AML-193 (cell line): ENCODE data around the gene ARL15.

Source experiments
- DNase-seq, 2 experiments: peaks; one replicate each; lab custom pipeline; 2025; lab: John Stamatoyannopoulos, UW

Gene ARL15

DNA sequence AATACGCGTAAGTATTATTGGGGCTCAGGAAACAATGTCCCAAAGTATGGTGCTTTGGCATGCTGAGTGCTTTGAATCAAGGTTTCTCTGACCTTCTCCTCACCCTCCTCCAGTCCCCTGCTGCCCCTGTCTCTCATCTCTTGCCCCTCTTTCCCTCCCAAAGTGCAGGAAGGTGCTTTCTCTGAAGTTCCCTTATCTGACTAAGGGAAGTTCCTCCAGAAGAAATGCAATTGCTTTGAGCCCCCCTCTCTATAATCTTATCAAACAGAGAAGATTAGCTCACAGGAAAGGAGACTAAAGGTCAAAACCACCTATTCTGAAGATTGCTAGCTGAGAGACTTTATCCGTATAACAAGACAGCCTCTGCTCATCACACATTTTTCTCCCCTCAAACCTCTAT is 288.1 kb downstream of the ARL15 start:
- DNase-seq, result no peak

DNA sequence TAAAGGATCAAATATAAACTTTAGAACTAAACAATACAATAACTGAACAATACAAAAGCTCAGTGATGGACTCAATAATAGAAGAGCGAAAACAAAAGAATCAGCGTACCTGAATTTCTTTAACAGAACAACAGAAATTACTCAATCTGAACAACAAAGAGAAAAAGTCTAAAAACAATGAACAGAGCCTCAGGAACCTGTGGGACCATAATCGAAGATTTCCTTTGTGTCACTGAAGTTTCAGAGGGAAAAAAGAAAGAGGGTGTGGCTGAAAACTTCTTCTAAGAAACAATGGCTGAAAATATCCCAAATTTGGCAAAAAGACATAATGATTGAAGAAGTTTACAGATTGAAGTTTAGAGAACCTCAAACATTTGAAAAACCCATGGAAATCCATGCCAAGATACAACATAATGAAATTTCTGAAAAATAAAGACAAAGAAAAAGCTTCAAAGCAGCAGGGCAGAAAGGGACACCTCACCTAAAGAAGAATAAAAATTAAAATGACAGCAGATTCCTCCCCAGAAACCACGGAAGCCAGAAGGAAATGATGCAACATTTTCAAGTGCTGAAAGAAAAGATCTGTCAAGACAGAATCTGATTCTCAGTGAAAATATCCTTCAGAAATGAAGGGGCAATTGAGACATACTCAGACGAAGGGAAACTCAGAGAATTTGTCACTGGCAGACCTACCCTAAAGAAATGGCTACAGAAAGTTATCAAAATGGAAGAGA is 288.8 kb downstream of the ARL15 start:
- peak; percentile 55 to 80 for DNase-seq

DNA sequence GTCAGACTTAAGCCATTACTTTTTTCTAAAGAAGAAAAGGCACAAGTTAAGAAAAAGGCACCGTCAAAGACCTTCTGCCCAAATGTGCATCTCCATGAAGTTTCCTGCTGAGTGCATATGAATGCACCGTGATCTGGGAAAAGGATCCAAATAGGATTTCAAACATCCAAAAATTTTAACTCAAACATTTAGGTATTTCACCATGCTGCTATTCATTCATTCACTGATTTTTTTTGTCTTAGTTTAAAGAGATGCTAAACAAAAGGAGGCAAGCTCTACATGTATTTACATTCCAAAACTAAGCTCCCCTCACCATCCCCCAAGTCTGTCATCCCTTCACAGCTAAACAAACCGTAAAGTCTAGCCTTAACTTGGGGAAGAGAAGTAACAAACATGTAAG is 291.9 kb downstream of the ARL15 start:
- no peak for DNase-seq

DNA sequence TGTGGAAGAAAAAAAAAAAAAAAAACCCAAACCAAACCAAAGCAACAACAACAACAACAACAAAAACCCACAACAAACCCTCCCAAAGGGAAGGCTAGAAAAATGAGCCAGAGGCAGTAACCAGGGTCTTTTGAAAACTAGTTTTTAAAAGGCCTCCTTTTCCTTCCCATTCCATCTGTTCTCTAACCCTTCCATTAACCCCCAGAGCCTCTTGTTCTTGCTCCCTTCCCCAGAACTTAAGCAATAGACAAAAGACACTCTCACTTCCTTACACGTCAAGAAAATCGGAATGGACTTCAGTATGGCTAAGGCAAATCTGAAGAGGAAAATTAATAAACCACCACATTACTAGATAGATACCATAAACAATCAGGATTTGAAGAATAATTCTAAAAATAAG is 292.8 kb downstream of the ARL15 start:
- no peak for DNase-seq

DNA sequence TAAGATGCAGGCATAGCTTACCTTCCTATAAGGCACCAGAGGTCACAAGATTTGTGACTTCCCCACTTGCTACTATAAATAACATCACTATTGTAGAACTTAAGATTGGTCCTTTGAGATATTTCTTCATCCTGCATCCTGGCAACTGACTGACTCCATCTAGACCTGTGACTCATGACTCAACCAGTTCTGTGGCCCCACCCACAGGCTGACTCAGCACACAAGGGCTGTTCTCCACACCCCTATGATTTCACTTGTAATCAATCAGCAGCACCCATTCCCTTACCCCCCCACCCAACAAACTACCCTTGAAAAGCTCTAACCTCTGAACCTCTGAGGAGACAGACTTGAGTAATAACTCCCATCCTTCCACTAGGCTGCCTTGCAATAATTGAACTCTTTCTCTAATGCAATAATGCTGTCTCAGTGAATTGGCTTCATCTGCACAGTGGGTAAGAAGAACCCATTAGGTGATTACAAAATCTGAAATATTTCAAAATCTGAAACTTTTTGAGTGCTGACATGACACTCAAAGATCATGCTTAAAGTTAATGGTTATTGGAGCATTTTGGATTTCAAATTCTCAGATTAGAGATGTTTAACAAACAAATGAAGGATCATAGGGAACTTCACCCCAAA is 296.7 kb downstream of the ARL15 start:
- DNase-seq, result peak; percentile 26 to 33

DNA sequence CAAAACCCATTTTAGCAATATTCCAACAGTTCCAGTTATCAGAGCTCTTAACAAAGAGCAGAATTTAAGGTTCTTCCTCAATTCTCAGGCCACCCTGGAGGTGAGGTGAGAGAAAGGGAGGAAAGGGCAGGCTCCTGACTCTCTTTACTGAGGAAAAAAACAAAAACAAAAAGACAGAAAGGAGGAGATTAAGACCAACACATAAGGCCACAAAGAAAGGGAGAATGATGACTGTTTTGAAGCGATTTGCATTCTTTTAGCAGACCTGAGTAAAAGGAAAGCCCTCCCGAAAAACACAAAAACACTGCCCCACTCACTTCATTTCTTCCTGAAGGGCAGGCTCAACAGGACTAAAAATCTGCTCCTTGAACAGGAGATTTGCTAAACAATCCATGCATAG is 300.5 kb downstream of the ARL15 start:
- no peak for DNase-seq

DNA sequence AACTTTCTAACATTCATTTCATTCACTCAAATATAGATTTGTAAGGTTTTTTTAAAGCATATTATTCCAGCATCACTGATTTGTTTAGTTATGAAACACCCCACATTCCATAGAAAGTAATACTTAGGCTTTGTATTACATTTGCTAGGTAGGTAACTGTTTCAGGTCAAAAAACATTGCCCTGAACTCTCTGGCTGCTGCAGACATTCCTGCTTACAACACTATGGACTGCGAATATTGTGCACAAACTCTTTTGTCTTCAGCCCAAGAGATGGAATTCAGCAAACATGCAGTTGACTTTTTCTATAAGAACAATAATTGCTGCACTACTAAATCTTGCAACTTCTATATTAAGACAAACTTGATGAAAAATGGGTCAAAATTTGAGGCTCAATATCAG is 301.0 kb downstream of the ARL15 start:
- no peak for DNase-seq

DNA sequence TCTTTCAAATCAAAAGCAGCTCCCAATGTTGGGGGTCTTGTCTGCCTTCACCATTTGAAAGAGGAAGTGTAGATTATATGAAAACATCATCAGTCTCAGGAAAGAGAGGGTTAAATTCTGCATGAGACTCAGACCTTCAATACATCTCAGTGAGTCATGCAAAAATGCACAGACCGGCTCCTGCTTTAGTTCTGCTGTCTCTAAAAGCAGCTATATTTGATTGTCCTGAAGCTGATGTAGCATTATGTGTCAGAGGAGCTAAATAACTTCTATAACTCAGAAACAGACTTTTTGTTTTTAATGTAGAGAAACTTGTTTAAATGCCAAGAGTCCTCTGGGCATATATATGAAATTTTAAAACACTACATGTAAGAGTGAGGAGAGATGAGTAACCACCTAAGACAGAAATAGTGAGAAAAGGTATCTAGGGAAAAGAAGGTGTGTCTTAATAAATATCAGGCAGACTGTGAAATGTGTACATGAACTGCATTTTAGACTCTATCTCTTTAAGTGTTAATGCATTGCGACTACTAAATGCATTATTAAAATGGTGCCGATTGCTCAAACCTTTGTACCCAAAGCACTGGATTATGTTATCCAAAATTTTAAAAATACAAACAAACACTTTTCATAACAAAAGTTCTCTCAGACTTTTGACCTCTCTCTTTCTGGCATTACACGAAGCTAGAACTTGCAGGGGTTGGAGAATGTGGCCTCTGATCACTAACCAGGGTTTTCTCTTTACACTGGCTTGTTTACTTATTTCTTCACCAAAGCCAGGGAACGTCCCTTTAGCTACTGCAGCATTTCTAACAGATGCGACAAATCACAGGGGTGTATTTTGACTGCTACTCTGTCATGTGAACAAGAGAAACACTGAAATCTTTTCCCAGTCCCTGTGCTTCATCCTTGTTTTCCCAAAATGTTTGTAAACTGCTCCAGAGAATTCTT is 302.3 kb downstream of the ARL15 start:
- DNase-seq, result no peak

DNA sequence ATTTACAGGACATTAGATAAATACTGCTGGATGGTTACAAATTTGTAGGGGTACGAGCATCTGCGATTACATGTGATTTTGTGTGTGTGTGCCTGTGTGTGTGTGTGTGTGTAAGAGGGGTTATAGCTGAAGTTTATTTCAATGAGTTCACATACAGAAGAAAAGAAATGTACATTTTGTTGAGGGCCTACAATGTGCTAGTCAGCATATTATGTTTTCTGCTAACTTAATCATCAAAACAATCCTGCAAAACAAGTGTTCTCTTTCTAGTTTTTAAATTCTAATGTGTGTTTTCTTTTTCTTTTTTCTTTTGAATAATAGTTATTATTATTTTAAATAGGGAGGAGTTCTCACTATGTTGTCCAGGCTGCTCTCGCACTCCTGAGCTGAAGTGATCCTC is 305.7 kb downstream of the ARL15 start:
- DNase-seq, result no peak

DNA sequence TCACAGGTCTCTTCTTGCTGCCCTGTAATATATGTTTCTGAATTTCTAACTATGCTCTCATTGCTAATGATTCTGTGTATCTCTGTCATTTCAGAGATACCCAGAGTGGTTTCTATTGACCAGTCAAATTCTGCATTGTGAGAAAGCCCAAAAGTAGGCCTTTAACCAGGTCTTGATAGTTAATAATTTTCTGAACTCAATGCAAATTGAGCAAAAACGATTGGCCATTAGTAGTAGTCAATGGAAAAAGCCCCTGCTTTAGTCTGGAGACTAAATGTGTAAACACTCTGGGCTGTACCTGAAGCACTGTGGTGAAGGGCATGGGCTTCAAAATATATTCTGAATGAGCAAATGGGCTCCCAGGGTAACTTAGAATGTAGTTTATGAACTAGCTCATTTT is 307.6 kb downstream of the ARL15 start:
- DNase-seq, result no peak

DNA sequence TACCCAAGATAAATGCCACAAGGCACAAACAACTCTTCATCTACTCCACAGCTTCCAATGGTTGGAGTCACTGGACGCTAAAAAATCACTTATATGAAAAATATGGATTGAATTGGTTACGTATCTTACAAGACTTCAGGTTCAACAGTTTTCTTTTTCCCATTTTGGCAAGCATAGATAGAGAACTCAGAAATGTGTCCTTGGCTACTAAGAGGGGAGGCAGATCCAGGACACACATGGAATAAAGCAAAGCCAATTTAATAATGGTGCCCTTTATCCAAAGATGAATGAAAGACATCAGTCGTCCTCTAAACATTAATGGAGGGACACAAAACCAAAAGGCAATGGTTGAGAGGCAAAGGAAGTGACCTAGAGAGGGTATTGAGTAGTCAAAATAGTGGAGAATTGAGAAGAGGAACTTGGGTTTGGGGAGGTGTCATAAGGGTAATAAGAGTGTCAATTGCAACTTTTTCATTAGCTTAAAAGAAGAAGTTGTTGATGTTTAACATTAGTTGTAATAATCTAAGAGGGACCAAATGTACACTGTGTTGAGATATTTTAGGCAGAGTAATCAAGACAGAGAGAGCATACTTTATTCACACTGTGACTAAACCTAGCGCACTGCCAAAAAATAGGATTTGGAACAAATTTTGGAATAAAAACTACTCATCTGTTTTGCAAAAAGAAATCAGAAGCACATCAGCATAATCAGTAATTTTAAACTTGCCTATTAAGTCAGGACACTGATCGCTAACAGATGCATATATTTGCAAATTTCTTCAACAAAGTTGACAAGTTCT is 308.2 kb downstream of the ARL15 start:
- DNase-seq, result peak; percentile 39 to 42

DNA sequence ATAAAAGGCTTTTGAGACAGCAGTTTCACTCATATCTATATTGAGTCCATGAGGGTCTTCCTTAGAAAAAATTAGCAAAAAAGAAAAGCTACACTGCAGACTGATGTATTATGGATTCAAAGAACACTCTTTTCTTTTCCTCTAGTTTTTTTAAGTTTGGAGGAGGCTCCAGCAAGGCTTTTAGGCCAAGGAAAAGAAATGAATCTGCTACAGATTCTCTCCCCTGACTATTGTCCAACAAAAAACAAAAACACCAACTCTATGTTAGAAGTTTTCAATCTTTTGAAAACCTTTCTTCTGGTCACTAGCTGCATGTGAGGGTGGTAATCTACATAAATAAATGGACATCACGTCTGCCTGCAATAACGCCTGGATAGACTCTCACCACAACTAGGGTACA is 310.4 kb downstream of the ARL15 start:
- no peak for DNase-seq

DNA sequence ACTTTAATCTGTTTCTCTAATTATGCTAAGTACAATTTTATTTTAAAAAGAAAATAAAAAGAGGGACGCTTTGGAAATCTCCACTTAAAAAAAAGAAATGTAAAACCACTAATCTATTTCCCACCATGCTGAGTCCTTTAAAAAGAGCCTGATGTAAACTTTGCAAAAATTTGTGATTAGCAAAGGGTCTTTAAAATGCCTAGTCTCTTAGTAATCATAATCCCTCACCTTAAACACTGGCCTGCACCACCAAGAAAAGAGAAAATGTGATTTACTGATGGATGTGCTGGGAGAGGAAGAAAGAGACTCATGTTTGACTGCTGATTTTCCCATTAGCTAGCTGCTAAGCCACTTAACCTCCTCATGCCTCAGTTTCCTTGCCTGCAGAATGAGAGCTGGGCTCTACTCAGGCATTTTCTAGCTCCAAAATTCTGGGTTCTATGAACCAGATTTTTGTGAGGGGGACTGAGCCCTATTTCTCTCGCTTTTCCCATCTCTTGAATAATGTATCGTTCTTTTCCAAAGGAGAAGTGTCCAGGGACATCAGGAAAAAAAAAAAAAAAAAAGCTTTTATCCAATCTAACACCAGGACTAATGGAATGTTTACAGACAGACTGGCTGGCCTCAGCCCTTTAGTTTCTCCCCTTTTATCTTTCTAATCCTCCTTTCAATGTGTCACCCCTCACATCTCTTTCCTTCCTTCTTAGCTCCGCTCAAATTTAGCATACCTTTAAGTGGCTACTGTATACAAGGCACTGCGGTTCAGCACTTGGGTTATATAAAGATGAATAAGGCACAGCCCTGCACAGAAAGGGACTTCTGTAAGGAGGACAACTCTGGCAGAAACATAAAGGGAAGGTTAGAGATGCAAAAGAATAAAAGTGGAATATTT is 312.4 kb downstream of the ARL15 start:
- DNase-seq, result no peak

DNA sequence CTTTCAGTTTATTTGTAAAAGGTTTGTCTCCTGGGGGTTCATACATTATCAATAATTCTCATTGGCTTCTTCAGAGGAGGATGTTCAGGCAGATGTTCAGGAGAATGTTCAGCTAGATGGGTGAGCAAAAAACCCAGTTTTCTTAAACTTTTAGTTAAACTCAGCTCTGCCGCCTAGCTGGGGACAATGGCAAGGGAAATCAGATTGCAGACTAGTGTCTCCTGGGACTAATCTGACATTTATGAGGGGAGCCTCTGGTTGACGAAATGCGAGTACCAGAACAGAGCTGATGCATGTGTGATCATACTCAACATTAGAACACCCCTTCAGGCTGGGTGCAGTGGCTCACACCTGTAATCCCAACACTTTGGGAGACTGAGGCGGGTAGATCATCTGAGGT is 314.4 kb downstream of the ARL15 start:
- DNase-seq, result no peak

DNA sequence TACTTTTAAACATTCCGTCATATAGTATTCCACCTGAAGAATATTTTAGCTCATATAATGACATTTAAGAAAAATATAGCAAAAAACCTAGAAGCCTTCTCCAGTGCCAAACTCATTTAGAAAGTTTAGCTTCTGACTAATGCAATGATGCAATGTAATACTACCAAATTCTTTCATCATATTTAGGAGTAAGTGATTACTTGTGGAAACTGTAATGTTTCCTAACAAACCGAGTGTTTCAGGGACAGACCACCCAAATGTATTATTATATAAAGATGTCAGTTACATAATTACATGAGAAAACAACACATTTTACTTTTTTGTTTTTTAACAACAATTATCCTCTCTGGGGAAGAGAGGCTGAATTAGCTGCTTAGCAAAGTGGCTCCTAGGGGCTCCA is 316.2 kb downstream of the ARL15 start:
- peak; percentile 41 to 61 for DNase-seq

DNA sequence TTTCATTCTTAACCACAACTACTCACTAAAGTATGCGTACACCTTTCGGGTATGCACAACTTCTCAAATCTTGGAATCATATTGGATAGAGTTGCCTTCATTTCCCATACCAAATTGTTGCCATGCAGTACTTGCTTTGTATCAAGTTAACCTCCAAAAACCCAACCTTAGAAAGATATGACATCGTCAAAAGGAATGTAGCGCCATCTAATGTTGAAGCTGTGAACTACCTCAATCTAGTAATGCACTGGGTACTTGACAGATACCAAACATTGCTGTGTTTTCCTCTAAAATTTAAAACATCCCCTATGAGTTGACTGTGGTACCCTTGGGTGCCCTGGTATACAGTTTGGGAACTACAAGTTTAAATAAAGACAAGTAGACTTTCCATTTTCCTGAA is 318.4 kb downstream of the ARL15 start:
- DNase-seq, result peak; percentile 32 to 43

DNA sequence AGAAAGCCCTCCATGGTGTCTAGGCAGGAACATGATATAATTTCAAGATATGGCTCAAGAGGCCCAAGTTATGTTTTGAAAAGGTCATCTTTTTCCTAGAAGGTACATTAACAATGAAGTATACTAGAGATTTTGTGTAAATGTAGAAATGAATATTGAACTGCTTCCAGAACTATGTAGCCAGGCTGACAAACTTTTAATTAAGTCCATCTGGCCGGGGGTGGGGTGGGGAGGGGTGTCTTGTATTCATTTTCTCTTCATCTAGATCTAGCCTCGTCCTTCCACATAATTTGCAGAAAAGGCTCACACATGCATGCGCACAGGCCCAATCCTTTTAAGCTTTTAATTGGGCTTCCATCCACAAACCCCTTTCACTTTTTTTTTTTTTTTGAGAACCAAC is 323.3 kb downstream of the ARL15 start:
- no peak for DNase-seq

DNA sequence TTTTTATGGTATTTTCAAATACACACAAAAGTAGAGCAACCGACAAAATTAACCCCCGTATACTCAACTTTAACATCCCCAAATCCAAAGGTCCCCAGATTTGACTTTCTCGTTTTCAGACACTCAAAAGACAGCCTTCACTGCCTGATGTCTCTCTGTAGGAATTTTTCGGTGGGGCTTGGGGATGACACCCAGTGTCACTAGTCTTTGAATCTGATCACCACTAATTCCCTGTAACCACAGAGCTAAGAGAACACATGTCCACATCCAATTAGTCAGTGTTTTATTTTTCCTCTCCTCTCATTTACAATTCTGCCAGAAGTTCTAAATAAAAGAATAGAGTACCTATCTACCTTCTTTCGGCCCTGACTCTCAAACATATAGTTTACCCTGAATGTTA is 324.6 kb downstream of the ARL15 start:
- no peak for DNase-seq

DNA sequence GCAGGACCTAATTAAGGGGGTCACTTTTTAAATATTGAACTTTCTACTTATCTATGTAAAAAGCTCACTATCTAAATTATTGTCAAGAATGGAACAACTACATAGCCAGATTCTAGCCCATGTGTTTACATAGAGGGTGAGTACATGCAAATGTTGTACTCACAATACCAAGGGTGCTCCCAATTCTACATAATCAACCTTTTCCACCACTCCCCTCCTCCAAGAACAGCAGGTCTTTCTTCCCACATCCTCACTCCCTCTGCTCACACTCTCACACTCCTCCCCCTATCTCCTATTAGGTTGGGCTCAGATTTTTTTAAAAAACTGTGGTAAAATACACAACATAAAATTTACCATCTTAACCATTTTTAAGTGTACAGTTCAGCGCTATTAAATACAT is 325.4 kb downstream of the ARL15 start:
- DNase-seq, result no peak

DNA sequence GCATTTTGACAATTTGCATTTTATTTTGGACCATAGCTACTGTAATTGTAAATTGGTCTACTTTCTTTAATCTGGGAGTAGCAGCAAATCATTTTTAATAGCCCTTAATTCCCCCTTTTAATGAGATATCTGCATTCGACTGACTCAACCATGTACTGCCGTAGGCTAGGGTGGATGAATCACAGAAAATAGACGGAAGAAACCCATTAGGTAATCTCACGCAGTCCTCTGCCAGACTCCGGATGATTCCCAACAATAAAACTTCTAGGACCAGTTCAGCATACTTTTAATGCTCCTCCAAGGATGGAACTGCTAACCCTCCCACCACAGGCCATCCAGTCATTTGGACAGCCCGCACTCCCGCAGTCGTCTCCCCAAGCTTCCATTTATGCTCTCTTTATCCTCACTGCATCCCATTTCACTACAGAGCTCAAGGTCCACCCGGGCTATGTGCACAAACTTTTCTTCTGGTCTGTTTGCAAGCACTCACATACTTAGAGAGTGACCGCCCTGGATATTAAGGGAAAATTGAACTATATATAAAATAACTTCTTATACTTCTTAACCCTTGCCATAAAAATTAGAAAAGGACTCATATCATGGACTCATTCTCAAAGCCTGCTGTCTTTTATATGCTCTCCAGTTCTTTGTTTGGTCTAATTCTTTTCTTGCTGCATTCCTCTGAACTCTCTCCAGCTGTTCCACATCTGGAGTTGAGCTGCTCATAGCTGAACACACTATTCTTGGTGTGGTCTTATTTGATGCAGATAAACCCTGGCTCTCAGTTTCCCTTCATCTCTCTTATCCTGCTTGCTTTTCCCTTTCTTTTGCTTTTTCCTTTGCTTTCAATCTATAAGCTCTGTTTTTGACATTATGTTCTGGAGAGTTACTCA is 326.6 kb downstream of the ARL15 start:
- no peak for DNase-seq
